IPS DF 4.7 (cell line): ENCODE measurements around the gene NPAS2.

Experiments used
- DNase-seq: peaks from one replicate; pipeline ENCODE4 v3.0.0-alpha.2; 2013; ENCODE audit warnings: low spot score; ENCODE audit errors: extremely low read depth

NPAS2 gene

DNA sequence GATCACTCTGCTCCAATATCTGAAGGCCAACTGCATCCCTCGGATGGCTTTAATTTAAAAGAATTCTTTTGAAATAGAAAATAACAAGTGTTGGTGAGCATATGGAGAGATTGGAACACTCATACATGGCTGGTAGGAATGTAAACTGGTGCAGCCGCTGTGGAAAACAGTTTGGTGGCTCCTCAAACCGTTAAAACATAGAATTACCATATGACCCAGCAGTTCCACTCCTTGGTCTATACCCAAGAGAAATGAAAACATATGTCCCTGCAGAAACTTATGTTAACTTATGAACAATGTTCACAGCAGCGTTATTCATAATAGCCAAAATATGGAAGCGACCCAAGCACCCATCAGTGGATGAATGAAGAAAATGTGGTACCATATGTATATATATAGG, 60.1 kb downstream of the NPAS2 start:
- no peak for DNase-seq

DNA sequence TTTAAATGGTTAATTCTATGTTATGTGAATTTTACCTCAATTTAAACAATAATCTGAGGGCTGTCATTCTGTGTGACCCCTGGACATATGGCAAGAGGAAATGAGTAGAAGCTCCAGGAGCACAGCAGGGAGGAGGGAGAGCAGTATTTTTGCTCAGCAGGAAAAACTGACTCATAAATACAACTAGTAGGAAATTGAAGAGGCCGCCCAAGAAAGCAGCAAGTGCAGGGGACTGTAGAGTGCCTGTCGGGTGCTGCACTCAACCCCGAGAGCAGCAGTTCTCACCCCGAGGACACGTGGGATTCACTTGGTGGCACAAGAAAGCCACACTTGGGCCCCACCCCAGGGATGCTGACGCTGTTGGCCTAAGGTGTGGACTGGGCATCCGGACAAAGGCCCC, 60.8 kb downstream of the NPAS2 start:
- no peak for DNase-seq

DNA sequence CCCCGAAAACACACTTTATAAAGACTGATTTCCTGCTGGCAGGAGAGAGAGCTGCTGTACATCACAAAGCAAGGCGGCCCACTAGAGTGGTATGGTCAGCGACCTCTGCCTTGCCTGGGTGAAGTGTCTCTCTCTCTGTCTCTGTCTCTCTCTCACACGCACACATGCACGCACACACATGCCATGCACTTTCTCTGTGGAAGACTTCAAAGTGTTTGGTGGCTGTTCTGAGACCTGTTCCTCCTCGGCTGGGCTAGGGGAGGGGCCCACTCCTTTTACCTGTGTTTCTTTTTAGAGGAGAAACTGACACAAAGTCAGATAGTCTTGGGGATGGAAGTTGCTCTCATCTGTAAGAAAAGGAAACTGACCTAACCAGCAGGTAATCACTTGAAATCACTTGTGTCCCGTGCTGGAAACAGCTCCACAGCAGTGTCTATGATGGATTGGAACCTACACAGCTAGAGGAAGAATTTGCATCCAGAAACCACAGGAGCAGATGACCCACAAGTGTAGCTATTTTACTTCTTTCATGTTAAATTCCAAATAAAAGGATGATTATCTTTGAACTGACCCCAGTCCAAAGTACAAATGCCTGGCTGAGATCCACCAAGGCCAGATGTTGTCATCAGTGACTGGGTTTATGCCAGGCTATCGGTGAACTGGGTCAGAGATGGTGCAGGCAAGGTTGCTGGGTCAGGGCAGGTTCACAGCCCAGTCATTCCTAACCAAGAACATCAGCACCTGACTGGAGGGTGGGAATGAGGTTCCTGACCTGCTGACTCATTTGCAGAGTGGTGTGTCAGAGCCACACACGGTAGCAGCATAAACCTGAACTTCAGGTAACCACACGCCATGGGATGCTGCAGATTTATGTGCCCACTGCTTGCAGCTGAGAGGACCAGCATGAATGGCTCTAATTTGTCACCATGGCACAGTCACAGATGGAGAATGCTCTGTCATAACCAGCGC, 63.0 kb downstream of the NPAS2 start:
- no peak for DNase-seq

GRCh38 chr2:100884145-100884621, 64.2 kb downstream of the NPAS2 start:
- no peak for DNase-seq

- DNase-seq = no peak
These were observed 66.1 kb downstream of the NPAS2 start for GRCh38 chr2:100886085-100886484.

GRCh38 chr2:100887039-100887578, 67.2 kb downstream of the NPAS2 start:
- no peak for DNase-seq

DNA sequence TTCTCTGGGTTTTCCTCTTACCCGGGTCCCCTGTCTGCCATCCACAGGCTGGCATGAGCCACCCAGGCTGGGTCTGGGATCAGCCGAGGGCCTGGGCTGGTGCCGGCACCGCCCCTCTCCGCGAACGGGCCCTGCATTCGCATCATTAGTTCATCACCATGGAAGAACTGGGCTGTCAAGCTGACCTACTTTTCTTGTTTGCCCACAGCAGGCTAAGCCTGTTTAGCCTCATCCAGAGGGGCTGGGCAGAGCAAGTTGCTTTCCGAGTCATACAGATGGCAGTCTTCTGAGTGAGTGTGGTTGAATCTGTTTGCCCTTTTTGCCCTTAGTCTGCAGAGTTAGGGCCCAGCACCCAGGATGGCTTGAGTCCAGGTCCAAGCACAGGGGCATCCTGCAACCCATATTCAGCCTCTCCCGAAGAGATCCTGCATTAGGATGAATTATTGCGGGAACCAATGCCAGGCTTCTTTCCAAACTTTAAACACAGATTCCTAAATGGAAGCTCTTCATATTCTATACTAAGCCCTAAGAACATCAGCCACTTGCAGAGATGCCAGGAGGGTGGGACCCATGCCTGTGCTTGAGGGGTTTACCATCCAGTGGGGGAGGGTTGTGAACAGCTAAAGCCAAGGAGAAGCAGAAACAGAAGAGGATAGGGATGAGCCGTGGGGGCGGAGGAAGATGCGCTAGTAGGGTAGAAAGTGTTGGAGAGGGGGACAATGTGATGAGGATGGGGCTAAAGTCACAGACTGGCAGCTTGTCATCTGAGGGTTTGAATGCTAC, 68.0 kb downstream of the NPAS2 start:
- DNase-seq = no peak

- DNase-seq = no peak
These were observed 68.7 kb downstream of the NPAS2 start for GRCh38 chr2:100888601-100889000.

GRCh38 chr2:100889286-100889685, 69.3 kb downstream of the NPAS2 start:
- DNase-seq = no peak

DNA sequence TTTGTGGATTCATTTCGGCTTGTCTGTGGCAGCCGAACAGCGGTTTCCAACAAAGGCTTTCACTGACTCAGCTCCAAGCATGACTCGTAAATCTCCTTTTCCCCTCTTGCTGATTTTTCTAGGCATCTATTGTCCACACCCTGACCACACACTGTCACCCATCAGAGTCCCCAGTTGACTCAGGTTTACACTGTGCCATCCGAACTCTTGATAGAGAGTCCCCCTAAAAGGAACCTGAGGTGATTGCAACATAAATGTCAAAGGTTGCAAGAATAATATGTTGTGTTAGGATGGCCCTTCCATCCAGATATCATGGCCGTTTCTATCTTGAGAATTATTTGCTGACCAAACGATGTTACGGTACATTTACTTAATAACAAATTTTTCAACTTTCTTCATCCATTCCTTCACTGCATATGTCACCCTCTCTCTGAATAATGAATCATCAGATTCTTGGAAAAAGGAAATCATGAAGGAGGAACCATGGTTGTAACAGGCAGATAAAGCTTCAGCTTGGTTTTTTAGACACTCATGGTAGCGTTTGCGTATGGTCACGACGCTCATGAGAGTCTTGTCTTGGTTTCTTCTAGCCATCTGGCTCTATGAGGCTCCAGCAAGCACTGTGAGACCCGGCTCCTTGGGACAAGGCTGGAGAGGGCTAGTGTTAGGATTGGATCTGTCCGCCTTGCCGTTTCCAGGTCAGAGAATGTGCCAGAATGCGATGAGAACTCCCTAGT, 72.1 kb downstream of the NPAS2 start:
- DNase-seq = no peak

GRCh38 chr2:100893392-100894104, 73.6 kb downstream of the NPAS2 start:
- no peak for DNase-seq

DNA sequence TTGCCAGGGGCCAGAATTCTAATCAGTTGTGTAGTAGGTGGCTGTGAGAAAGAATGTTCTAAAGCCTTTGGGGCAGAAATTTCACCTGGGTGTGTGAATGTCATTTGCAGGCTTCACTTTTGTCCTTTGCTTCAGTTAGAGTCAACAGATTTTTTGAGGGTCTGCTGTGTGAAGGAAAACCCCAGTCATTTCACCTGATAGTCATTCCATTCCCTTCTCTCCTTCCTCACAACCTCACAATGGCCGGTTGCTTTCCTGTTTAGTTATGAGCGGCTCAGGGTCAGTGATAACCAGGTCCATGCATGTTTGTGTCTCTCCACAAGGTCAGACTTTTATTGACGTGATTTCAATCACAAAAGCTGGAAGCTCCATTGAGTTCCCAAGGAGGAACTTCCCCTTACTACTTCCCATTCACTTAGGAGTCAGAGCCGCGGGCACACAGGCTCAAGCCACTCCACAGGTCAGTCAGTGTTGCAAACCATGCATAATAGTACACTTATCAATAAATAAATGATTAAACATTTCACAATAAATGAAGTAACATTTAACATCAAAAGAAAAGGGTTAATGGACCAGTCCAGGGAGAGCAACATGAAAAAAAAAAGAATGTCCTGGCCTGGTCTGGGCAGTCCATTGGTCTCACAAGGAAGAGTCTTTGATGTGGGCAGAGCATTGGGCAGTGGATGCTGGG, 74.3 kb downstream of the NPAS2 start:
- no peak for DNase-seq

DNA sequence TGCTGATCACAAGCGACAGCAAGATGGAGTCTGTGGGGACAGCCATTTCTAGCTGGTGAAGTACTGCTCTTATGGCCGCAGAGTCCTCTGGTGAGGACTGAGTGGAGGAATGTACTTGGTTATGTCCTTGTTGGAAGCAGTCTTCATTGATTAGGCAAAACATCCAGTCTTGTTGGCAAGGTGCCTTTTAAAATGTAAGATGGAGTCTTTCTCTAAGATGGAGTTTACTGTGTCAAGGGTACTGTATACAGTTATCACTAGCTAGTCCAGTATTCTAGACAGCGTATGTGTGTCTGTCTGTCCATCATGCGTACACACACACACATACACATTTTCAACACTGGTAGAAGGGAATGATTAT, 74.8 kb downstream of the NPAS2 start:
- no peak for DNase-seq

GRCh38 chr2:100895402-100895801, 75.5 kb downstream of the NPAS2 start:
- no peak for DNase-seq

GRCh38 chr2:100895934-100896685, 76.2 kb downstream of the NPAS2 start:
- DNase-seq = no peak

DNA sequence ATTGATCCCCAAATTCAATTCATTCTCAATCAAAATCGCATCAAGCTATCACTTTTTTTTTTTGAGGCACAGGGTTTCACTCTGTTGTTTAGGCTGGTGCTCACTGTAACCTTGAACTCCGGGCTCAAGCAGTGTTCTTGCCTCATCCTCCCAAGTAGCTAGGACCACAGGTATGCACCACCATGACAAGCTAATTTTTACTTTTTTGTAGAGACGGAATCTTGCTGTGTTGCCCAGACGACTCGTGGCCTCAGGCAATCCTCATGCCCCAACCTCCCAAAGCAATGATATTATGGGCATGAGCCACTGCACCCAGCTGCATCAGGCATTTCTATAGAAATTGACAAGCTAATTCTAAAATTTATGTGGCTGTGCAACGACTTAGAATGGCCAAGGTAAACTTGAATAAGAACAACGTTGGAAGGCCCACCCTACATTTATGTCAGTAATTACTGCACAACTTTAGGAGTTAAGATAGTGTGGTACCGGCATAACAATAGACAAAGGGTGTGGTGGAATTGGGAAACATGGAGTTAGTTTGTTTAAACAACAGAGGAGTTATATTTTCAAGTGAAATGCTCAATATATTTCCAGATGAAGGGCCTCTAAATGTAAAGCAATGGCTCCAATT, 78.2 kb downstream of the NPAS2 start:
- DNase-seq = no peak

DNA sequence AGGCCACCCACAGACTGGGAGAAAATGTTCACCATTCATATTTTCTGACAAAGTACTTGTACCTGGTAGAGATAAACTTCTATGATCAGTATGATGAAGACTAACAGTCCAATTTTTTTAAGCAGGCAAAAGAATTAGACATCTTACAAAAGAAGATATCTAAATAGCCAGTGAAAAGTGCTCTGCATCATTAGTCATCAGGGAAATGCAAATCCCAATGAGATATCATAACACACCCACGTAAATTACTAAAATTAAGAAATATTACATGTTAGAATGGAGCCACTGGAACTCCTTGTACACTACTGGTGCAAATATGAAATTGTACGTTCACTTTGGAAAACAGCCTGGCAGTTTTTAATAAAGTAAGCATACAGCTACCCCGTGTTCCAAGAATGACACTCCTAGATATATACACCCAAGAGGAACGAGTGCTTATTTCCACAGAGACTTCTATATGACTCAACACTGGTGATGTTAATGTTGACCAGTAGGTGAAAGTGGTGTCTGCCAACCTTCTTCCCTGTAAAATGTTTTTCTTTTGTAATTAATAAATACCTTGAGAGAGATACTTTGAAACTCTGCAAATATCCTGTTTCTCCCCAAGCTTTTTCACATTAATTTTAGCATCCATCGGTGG, 80.3 kb downstream of the NPAS2 start:
- DNase-seq = no peak

DNA sequence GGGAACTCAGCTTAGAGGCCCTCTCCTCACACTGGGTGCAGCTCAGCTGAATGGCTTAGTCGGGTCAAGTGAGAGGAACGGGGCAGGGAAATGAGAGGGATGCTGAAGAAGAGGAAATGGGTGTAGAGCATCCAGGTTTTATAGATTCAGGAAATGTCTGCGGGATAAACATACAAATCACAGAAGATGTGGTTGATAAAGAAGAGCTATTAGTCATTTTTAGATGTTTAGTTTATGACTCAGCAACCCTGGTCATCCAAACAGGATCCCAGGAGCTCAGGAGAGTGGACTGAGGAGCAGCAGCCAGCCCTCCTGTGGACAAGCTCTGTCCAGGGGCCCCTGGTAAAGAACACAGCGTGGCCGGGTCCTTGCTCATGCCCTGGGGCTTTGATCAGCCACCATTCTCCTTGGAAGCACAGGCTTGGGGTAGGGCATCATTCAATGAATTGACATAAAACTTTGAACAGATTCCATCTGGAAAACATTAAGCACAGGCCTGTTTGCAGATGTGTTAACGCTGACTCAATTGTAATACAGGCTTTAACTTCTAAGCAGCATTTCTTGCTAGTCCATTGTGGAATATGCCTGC, 83.0 kb downstream of the NPAS2 start:
- no peak for DNase-seq
